ENCODE data around the gene BPHL.

Gene BPHL

DNA sequence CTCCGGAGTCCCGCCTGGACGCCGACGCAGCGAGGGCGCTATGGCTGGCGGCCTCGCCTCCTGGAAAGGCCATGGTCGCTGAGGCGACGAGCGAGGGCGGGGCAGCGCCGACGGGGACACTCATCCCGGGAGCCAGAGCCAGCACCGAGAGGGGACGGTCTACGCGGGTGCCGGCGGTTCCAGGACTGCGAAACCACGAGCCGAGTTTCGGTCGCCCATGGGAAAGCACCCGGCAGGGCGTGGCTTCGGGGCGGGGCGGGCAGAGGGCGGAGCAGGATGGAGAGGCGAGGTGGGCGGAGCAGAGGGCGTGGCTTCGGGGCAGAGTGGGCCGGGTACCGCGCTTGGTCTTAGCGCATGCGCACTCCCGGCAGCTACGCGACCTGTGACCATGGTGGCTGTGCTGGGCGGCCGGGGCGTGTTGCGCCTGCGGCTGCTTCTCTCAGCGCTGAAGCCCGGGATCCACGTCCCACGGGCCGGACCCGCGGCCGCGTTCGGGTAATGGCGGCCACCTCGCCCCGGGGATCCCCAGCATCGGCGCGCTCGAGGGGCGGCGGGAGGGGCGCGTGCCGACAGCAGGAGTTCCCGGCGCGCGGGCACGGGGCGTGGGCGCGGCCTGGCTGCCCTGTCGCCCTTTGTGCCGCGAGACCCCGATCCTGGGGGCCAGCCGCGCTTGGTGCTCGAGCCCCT lies at the start of gene BPHL:
Gene BPHL, plus strand, starts transcription at position 359 of the 687 bp plus-strand sequence. Its CDS starts 30 bp downstream, at position 389.
- Histone ChIP-seq H2AFZ (ENCODE audit: low read depth) (peak within 1 kb of the TSS; percentile 61), H3K79me2 (ENCODE audit: insufficient read depth, low read depth) (no peaks in the 10 kb centered on the region), H3K4me1 (ENCODE audit: low read depth, poor library complexity, severe bottlenecking) (peaks cover 26% of the 10 kb centered on the region), H3K27ac (peak within 1 kb of the TSS; percentile 26), H4K20me1 (ENCODE audit: insufficient read depth) (no peaks in the 10 kb centered on the region), H3K27me3 (ENCODE audit: insufficient read depth, low read depth) (no peaks in the 10 kb centered on the region), H3K36me3 (ENCODE audit: insufficient read depth) (no peaks in the 10 kb centered on the region), H3K4me3 (IDR thresholded peaks at IDR 0.05; ENCODE audit: insufficient read depth, low read depth, low read length) (peak within 1 kb of the TSS; percentile 44), H3K4me2 (peak within 1 kb of the TSS; percentile 90), H3K9ac (peak within 1 kb of the TSS; percentile 59)
- TF ChIP-seq, protein P1, sequence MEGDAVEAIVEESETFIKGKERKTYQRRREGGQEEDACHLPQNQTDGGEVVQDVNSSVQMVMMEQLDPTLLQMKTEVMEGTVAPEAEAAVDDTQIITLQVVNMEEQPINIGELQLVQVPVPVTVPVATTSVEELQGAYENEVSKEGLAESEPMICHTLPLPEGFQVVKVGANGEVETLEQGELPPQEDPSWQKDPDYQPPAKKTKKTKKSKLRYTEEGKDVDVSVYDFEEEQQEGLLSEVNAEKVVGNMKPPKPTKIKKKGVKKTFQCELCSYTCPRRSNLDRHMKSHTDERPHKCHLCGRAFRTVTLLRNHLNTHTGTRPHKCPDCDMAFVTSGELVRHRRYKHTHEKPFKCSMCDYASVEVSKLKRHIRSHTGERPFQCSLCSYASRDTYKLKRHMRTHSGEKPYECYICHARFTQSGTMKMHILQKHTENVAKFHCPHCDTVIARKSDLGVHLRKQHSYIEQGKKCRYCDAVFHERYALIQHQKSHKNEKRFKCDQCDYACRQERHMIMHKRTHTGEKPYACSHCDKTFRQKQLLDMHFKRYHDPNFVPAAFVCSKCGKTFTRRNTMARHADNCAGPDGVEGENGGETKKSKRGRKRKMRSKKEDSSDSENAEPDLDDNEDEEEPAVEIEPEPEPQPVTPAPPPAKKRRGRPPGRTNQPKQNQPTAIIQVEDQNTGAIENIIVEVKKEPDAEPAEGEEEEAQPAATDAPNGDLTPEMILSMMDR (conservative IDR thresholded peaks at IDR 0.05; ENCODE audit: low read depth, low read length) = no peak

DNA sequence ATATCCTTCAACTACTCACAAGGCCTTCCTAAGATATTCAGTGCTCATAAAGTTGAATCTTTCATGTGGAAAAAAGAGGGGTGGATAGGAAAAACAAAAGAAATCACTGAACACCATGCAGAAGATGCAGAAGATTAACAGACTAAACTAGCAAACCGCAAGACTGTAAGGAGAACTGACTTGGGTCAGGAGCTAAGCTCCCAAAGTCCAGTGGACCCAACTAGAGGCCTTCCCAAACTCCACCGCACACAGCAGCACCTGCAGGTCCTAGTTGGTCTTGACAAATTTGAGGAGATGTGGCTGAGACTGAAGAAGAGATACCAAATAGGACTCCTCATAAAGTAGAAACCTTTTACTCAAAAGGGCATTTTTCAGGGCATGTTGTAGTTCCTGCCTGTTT lies 46.9 kb upstream of the BPHL start:
- TF ChIP-seq, protein P1 (conservative IDR thresholded peaks at IDR 0.05; ENCODE audit: low read depth, low read length) = no peak
- peaks cover 37% of the 10 kb centered on the region for H3K4me1 ChIP-seq (ENCODE audit: low read depth, poor library complexity, severe bottlenecking)
- no peak overlapping the region for H3K4me3 ChIP-seq (IDR thresholded peaks at IDR 0.05; ENCODE audit: insufficient read depth, low read depth, low read length)
- no peak overlapping the region for H3K9ac ChIP-seq
- H2AFZ ChIP-seq (ENCODE audit: low read depth) = no peak overlapping the region
- H3K27ac ChIP-seq = no peak overlapping the region
- H4K20me1 ChIP-seq (ENCODE audit: insufficient read depth) = no peaks in the 10 kb centered on the region
- no peak overlapping the region for H3K4me2 ChIP-seq
- H3K79me2 ChIP-seq (ENCODE audit: insufficient read depth, low read depth) = peaks cover 23% of the 10 kb centered on the region
- no peaks in the 10 kb centered on the region for H3K27me3 ChIP-seq (ENCODE audit: insufficient read depth, low read depth)
- H3K36me3 ChIP-seq (ENCODE audit: insufficient read depth) = no peaks in the 10 kb centered on the region

DNA sequence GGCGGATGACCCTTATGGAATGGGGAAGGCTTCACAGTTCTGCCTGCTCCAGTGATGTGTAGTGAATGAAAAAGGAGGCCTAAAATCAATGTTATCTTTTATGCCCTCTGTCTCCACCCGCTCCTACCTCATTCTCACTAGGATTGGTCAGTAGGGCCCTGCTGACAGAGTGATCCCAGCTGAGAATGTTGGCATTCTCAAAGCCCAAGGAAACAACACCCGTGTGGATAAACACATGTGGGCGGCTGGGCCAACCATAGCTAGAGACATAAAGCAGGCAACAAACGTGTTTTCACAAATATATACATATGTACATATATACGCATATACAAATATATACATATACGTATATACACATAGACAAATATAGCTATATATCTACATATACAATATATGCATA lies 45.7 kb upstream of the BPHL start:
- Histone ChIP-seq H2AFZ (ENCODE audit: low read depth) (no peak overlapping the region), H3K36me3 (ENCODE audit: insufficient read depth) (no peaks in the 10 kb centered on the region), H3K4me1 (ENCODE audit: low read depth, poor library complexity, severe bottlenecking) (peaks cover 29% of the 10 kb centered on the region), H4K20me1 (ENCODE audit: insufficient read depth) (no peaks in the 10 kb centered on the region), H3K79me2 (ENCODE audit: insufficient read depth, low read depth) (peaks cover 23% of the 10 kb centered on the region), H3K27me3 (ENCODE audit: insufficient read depth, low read depth) (no peaks in the 10 kb centered on the region), H3K4me3 (IDR thresholded peaks at IDR 0.05; ENCODE audit: insufficient read depth, low read depth, low read length) (no peak overlapping the region), H3K9ac (no peak overlapping the region), H3K27ac (no peak overlapping the region), H3K4me2 (no peak overlapping the region)
- TF ChIP-seq, protein P1 (conservative IDR thresholded peaks at IDR 0.05; ENCODE audit: low read depth, low read length) = no peak

DNA sequence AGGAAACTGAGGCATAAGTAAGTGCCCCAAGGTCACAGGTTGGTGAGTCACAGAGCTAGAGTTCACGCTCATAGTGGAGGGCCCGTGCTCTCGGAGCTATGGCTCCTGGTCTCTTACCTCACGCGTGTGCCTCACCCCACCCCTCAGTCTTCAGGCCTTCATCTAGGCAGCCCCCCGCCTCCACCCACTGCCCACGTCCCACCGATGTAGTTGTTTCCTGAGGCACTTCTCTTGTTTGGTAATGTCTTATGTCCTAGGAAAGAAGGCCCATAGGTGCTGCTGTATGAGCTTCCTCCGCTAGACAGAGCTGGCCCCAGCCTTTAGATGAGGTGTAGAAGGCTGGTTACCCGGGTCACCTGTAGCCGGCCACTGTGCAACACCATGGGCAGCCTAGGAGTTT lies 45.1 kb upstream of the BPHL start:
- Histone ChIP-seq H3K4me2 (no peak overlapping the region), H3K4me1 (ENCODE audit: low read depth, poor library complexity, severe bottlenecking) (peaks cover 28% of the 10 kb centered on the region), H3K9ac (no peak overlapping the region), H3K79me2 (ENCODE audit: insufficient read depth, low read depth) (peaks cover 23% of the 10 kb centered on the region), H3K27ac (no peak overlapping the region), H3K27me3 (ENCODE audit: insufficient read depth, low read depth) (no peaks in the 10 kb centered on the region), H2AFZ (ENCODE audit: low read depth) (no peak overlapping the region), H3K4me3 (IDR thresholded peaks at IDR 0.05; ENCODE audit: insufficient read depth, low read depth, low read length) (no peak overlapping the region), H3K36me3 (ENCODE audit: insufficient read depth) (no peaks in the 10 kb centered on the region), H4K20me1 (ENCODE audit: insufficient read depth) (no peaks in the 10 kb centered on the region)
- TF ChIP-seq, protein P1 (conservative IDR thresholded peaks at IDR 0.05; ENCODE audit: low read depth, low read length) = no peak
